ENCODE measurements around the gene RRP9. TPM values are rescaled to one million over a fixed set of nuclear protein-coding genes. Genes with fewer than 3 reads are reported as not detected.

RRP9 gene
- total and polyA plus RNA-seq, 2 donors (not counting 3 experiments of a cell fraction or from before 2014, with no cell fraction given): 26.0 to 30.1 TPM

DNA sequence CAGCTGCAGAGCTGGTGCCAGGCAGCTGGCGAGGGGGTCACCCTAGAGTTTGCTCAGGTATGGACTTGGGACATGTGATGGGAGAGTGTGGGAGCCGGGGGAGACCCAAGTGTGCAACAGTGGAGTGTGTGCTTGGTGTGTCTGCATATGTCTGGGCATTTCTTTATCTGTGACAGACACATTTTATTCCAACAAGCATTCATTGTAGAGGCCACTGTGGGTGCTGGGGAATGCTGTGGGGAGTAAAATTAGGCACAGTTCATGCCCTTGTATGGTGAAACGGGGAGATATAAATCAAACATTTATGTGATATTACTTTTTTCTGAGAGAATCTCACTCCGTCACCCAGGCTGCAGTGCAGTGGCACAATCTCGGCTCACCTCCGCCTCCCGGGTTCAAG, 45.9 kb upstream of the RRP9 start:
- intact Hi-C loops (cut with micrococcal nuclease): no loop called here
- no TSS peak for BruUV-seq (replicated peaks)

More for the DNA sequence above, 45.9 kb upstream of the RRP9 start:
- Histone ChIP-seq H3K9me3 (replicated peaks; ENCODE audit: control insufficient read depth, insufficient read depth, low read length) (no peaks in the 10 kb centered on the region), H3K9ac (replicated peaks; ENCODE audit: extremely low read depth, insufficient read depth, low read length) (no peak overlapping the region), H4K20me1 (replicated peaks; ENCODE audit: control insufficient read depth, extremely low read depth, insufficient read depth, low read length) (no peaks in the 10 kb centered on the region), H3K27ac (ENCODE audit: insufficient read depth, low read depth, low read length) (no peak overlapping the region), H3K9me1 (replicated peaks; ENCODE audit: control insufficient read depth, extremely low read depth, insufficient read depth, low read length) (no peaks in the 10 kb centered on the region), H3K27me3 (ENCODE audit: control insufficient read depth in 2 of 2, insufficient read depth in 2 of 2, low read length in 2 of 2) (no peaks in the 10 kb centered on the region), H3K4me2 (ENCODE audit: insufficient read depth, low read length) (no peak overlapping the region), H3K36me3 (ENCODE audit: control insufficient read depth in 2 of 2, extremely low read depth in 1 of 2, insufficient read depth in 2 of 2, low read length in 2 of 2) (peaks cover 4 to 5% of the 10 kb centered on the region in 2 experiments), H2AFZ (ENCODE audit: low read depth, low read length) (no peak overlapping the region), H3K79me2 (ENCODE audit: control insufficient read depth, insufficient read depth, low read length) (peaks cover 4% of the 10 kb centered on the region), H3K4me3 (replicated peaks in 1 of 3; ENCODE audit: insufficient read depth in 1 of 3, low read depth in 1 of 3, low read length in 3 of 3) (no peak overlapping the region), H3K4me1 (ENCODE audit: control insufficient read depth, extremely low read depth, insufficient read depth, low read length) (peaks cover 7% of the 10 kb centered on the region)
- DNase-seq (ENCODE audit: low read depth, low spot score): no peak
- ChIA-PET POLR2A (no interaction called here), CTCF (no interaction called here)
- FAIRE-seq: no peak
- TF ChIP-seq GATA2 (IDR thresholded peaks at IDR 0.05; ENCODE audit: insufficient read depth, insufficient read length, low read depth, low read length) (no peak), EZH2 (IDR thresholded peaks at IDR 0.05; ENCODE audit: borderline replicate concordance, low read depth, low read length, severe bottlenecking) (no peak), POLR2AphosphoS5 (IDR thresholded peaks at IDR 0.05; ENCODE audit: insufficient read depth, low read depth, low read length) (no peak), CTCF (IDR thresholded peaks at IDR 0.05; ENCODE audit: extremely low read depth in 1 of 2, insufficient read depth in 1 of 2, low read depth in 1 of 2, low read length in 2 of 2) (no peak), MYC (IDR thresholded peaks at IDR 0.05; ENCODE audit: low read depth, low read length) (no peak), FOS (IDR thresholded peaks at IDR 0.05; ENCODE audit: borderline replicate concordance, insufficient read depth, low read length) (no peak), POLR2A (IDR thresholded peaks at IDR 0.05; ENCODE audit: low read depth, low read length) (no peak), MAX (IDR thresholded peaks at IDR 0.05; ENCODE audit: insufficient read depth, insufficient read length) (no peak), JUN (IDR thresholded peaks at IDR 0.05; ENCODE audit: borderline replicate concordance, insufficient read depth, insufficient read length, low read depth) (no peak)
- dilution Hi-C loops (cut with MboI; ENCODE audit: extremely low pct_ligation_motif_present, low sequenced_read_pairs): no loop called here

Measured in endothelial cell of umbilical vein (primary cell).